GM12801 (cell line): ENCODE measurements around the gene BTBD9.

Source experiments
- TF ChIP-seq, protein P1 (sequence below): IDR thresholded peaks from one replicate; pipeline ENCODE4 v1.5.1; 2011; ENCODE audit warnings: control low read depth; ENCODE audit not compliant: insufficient read length; ENCODE audit errors: extremely low read depth

Gene BTBD9

DNA sequence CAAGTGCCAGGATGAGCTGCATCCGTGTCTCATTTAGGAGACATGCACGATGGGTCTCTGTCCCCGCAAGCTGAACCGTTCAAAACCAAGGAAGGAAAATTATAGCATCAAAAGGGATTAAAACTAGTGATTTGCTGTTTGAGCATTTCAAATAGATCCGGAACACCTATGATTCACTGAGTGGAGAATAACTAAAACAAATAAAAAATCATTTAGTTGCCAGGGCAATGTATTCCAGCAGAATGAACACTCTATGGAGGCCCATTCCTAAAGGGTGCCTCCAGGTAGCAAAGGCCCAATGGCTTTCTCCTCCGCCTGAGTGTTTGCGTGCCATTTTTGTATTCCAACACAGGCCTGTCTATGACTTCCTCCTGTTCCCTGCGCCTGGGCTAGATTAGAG, 465.4 kb downstream of the BTBD9 start:
- TF ChIP-seq, protein P1, sequence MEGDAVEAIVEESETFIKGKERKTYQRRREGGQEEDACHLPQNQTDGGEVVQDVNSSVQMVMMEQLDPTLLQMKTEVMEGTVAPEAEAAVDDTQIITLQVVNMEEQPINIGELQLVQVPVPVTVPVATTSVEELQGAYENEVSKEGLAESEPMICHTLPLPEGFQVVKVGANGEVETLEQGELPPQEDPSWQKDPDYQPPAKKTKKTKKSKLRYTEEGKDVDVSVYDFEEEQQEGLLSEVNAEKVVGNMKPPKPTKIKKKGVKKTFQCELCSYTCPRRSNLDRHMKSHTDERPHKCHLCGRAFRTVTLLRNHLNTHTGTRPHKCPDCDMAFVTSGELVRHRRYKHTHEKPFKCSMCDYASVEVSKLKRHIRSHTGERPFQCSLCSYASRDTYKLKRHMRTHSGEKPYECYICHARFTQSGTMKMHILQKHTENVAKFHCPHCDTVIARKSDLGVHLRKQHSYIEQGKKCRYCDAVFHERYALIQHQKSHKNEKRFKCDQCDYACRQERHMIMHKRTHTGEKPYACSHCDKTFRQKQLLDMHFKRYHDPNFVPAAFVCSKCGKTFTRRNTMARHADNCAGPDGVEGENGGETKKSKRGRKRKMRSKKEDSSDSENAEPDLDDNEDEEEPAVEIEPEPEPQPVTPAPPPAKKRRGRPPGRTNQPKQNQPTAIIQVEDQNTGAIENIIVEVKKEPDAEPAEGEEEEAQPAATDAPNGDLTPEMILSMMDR: no peak

DNA sequence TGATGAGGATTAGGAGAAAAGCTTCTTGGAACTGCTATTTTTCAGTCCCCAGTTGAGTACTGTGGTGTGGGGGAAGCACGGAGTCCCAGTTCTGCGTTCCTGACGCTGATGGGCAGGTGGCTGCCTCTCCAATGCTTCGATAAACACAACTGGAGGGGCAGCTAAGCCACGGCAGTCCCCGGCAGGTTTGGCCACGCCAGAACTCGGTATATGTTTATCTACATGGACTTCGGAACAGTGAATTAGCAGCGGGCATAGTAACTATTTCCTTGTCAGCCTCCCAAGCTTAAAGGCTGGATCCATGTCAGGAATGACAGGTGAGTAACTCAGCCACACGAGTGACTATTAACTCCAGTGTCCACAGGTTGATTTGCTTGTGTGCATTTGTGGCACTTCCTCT, 465.8 kb downstream of the BTBD9 start:
- TF ChIP-seq, protein P1: no peak

DNA sequence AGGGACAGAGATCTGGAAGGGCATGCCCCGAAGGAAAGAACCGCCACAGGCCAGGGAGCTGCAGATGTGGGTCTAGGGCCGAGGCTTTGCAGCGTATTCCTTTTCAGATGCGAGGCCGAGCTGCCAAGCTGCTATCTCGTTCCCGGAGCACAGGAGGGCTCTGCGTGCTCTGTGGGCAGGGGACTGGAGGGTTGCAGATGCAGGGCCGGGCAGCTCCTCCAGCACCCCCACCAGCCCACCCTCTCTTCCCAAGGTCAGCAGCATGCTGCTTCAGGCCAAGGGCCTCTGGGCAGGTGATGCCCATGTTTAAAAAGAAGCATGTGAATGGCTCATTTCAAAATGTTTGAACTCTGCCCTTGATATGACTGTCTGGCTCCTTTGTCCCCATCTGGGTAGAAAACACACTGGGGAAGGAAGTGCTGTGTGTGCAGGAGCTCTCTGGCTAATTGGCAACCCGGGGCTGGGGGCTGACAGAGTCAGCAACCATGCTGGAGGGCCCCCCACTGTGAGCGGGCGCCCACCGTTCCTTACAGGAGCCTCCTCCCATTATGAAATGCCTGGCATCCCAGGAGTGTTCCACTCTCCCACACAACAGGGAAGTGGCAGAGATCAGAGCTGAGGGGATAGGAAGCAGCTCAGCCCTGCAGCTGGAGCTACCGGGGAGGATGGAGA, 466.9 kb downstream of the BTBD9 start:
- TF ChIP-seq, protein P1: no peak

DNA sequence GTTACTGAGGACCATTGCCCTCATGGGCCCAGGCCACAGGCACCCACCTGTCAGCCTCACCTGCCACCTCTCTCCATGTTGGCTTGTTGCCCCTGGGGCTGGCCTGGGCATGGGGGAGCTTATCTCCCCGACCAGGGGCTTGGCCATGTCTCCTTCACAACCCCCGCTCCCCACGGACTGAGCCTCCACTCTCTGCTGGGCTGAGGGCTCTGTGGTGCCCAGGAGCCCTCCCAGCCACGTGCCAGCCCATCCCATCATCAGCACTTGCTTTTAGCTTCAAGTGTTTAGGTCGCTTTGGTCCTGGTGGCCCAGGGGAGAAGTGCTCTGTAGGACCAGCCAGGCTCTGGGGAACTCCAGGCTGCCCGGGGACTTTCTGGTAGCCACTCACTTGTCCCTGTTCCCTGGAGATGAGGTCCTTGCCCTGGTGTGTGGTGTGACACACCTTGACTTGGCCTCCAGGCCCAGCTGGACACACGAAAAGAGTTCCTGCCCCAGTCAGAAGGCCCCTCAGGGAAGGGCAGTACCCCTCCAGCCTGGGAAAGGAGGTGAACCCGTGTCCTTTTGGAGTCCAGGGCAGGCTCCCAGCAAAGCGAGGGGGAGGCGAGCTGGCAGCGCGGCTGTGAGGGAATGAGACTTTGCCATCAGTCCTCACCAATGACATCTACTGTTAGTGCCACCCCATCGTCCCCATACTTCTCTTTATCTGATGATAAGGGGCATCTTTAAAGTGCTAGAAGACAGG, 467.6 kb downstream of the BTBD9 start:
- TF ChIP-seq, protein P1: no peak

DNA sequence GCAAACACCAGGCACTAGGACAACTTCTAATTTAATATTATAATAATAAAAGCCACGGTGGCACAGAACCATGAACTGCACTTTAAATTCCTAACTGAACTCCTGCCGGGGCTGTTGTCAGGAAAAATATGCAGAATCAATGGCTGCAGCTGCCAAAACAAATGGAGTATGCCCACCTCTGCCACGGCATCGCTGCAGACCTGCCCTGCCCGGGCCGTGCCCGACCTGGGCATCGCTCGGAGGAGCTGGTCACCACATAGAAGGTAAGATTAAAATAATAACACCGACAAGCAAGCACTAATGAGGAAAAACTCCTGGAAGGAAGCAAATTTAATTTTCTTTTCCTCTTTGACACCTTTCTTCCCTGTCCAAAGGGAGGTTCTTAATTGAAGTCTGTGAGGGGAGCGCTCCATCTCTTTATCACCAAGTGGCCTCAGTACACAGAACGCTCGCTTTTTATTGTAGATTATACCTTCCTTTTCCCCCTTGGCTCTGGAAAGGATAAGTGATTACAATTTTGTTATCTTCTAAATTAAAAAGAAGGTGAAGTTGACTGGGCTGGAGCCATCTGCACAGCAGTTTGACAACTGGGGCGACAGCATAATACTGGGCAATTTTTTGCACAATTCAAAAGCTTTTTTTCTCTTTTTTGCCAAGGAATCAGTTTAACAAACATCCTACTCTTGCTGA, 468.9 kb downstream of the BTBD9 start:
- TF ChIP-seq, protein P1: no peak

DNA sequence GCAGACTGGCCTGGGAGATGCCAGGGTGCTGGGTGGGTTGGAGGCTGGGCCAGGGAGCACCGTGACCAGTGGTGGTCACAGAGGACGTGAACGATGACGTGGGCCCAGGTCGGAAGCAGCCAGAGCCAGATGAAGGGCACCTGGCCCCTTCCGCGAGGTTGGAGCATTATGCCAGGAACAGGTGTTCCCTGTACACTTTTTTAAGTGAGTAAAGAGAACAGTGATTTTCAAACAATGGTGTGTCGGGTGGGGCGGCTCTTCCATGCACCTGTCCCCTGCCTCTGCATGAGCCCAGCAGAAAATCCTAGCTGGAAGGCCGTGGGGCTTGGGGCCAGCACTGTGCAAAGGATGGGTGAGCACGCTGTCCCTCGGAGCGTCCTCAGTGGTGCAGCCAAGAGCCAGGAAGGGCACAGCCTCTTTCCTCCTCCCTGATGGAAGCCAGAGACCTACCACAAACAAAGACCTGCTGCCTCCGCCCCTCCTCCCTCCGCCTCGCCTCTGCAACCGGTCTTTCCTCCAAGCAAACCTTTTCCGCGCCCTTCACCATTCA, 469.7 kb downstream of the BTBD9 start:
- TF ChIP-seq, protein P1: no peak
